K562 (cell line): ENCODE data around the gene SLC34A3. TPM values are rescaled to one million over a fixed set of nuclear protein-coding genes. Genes with fewer than 3 reads are reported as not detected.

Experiments
- ATAC-seq: fragments of 200-7000 bp; cut with Tn5 transposase; 3 replicates; pipeline ENCODE4 v1.9.1; 2020; ENCODE audit warnings: moderate library complexity
- BruUV-seq: library from RNA; stranded (reverse); fragments of 400-500 nt; replicated peaks from 2 replicates; lab custom pipeline; 2021; lab: Mats Ljungman, UMichigan
- CTCF ChIA-PET: fragments of 300-600 bp; formaldehyde crosslinking; extraction: SDS; loops from one replicate; lab custom pipeline; 2021; ENCODE audit warnings: low intra/inter-chr PET ratio; lab: Yijun Ruan, JAX
- POLR2A ChIA-PET: fragments of 300-600, 350-650 bp; sonication (Branson Sonifier 250); formaldehyde crosslinking; extraction: SDS; loops from one replicate; lab custom pipeline; 2021; ENCODE audit warnings: antibody characterized with exemption, inconsistent platforms; lab: Yijun Ruan, JAX
- DNase-seq, 4 experiments: peaks; one replicate each; pipeline versions ENCODE4 v3.0.0 to v3.0.0-alpha.2; 2011 to 2018; ENCODE audit warnings: low spot score in 3 of 4, mixed read lengths in 3 of 4; ENCODE audit errors: extremely low read depth in 1 of 4
- FAIRE-seq: peaks from 2 replicates; lab custom pipeline; 2011; peaks lifted over from hg19 to GRCh38; lab: Jason Lieb, UNC
- H2AFZ ChIP-seq: 2 replicates; pipeline ENCODE4 v1.6.0; 2011; ENCODE audit warnings: low read depth, low read length, control low read depth, inconsistent platforms
- H3K27ac ChIP-seq: fragments of 200-600 bp; 3 replicates; pipeline ENCODE4 v1.8.0; 2011; ENCODE audit warnings: low read depth, mild to moderate bottlenecking, control low read depth, inconsistent platforms, low read length, moderate library complexity, mixed read lengths; ENCODE audit errors: extremely low read depth
- H3K27me3 ChIP-seq, 2 experiments: fragments of 300-600 bp in 1 of 2; 2 replicates in 1 of 2; 3 replicates in 1 of 2; pipeline versions ENCODE4 v1.6.0 to v1.8.0; 2011; ENCODE audit warnings: inconsistent platforms in 2 of 2, low read length in 2 of 2, mild to moderate bottlenecking in 1 of 2, mixed read lengths in 1 of 2, moderate library complexity in 1 of 2; ENCODE audit not compliant: control insufficient read depth in 2 of 2, insufficient read depth in 2 of 2
- H3K36me3 ChIP-seq: fragments of 300-600 bp; 3 replicates; pipeline ENCODE4 v1.8.0; 2011; ENCODE audit warnings: mild to moderate bottlenecking, low read length, inconsistent platforms; ENCODE audit not compliant: control insufficient read depth, insufficient read depth
- H3K4me1 ChIP-seq, 2 experiments: fragments of 200-600 bp in 1 of 2; replicated peaks in 1 of 2; 2 replicates in 1 of 2; 3 replicates in 1 of 2; pipeline versions ENCODE4 v1.5.1 to v1.8.0; 2011; ENCODE audit warnings: inconsistent platforms in 2 of 2, low read length in 2 of 2, mild to moderate bottlenecking in 1 of 2, mixed read lengths in 1 of 2, moderate library complexity in 1 of 2; ENCODE audit not compliant: control insufficient read depth in 2 of 2, insufficient read depth in 2 of 2
- H3K4me2 ChIP-seq: 2 replicates; pipeline ENCODE4 v1.6.1; 2011; ENCODE audit warnings: low read length, control low read depth, inconsistent platforms, mixed read lengths; ENCODE audit not compliant: insufficient read depth
- H3K4me3 ChIP-seq: fragments of 200-600 bp; sonication (generic), shearing (Covaris generic); 2 replicates; pipeline ENCODE4 v1.5.1; 2016; ENCODE audit warnings: control low read depth, inconsistent platforms
- H3K79me2 ChIP-seq: fragments of 200-600 bp; 3 replicates; pipeline ENCODE4 v1.8.0; 2011; ENCODE audit warnings: low read length, inconsistent platforms; ENCODE audit not compliant: control insufficient read depth, insufficient read depth
- H3K9ac ChIP-seq, 2 experiments: 2 replicates each; pipeline versions ENCODE4 v1.6.0 to v1.6.1; 2011; ENCODE audit warnings: low read depth in 2 of 2, low read length in 2 of 2, control low read depth in 1 of 2, inconsistent platforms in 1 of 2, mild to moderate bottlenecking in 1 of 2, mixed read lengths in 1 of 2; ENCODE audit not compliant: insufficient read depth in 1 of 2
- H3K9me1 ChIP-seq: one replicate; pipeline ENCODE4 v1.6.0; 2011; ENCODE audit warnings: inconsistent platforms, mild to moderate bottlenecking, low read length, moderate library complexity; ENCODE audit not compliant: control insufficient read depth, insufficient read depth
- H3K9me3 ChIP-seq: replicated peaks from 2 replicates; pipeline ENCODE4 v1.5.1; 2011; ENCODE audit warnings: low read depth, low read length, inconsistent platforms; ENCODE audit not compliant: control insufficient read depth, insufficient read depth
- H4K20me1 ChIP-seq: replicated peaks from 2 replicates; pipeline ENCODE4 v1.6.1; 2011; ENCODE audit warnings: low read length, inconsistent platforms, mixed read lengths; ENCODE audit not compliant: control insufficient read depth, insufficient read depth
- CREB3 ChIP-seq: fragments of 450-650 bp; conservative IDR thresholded peaks from 2 replicates; pipeline ENCODE4 v1.6.1; 2016; ENCODE audit warnings: missing genetic modification characterization, low read depth, mild to moderate bottlenecking, missing compliant biosample characterization, moderate library complexity
- DIDO1 ChIP-seq: fragments of 450-650 bp; IDR thresholded peaks from 2 replicates; pipeline ENCODE4 v1.6.1; 2016; ENCODE audit warnings: low read depth, missing biosample characterization, missing genetic modification characterization
- DNMT1 ChIP-seq: fragments of 450-650 bp; IDR thresholded peaks from 2 replicates; pipeline ENCODE4 v1.6.1; 2016; ENCODE audit warnings: antibody characterized with exemption, mild to moderate bottlenecking
- HNRNPH1 ChIP-seq: fragments of 200-400 bp; formaldehyde crosslinking; optimal IDR thresholded peaks from 2 replicates; pipeline ENCODE3; 2017; ENCODE audit warnings: low read depth, mild to moderate bottlenecking, low read length, moderate library complexity
- ID3 ChIP-seq, 2 experiments: fragments of 250-450 bp in 1 of 2; fragments of 450-650 bp in 1 of 2; sonication (Bioruptor Pico) in 1 of 2; IDR thresholded peaks; 2 replicates each; pipeline versions ENCODE4 v1.6.1 to v1.8.0; 2016 to 2021; ENCODE audit warnings: mild to moderate bottlenecking in 2 of 2, moderate library complexity in 2 of 2, missing compliant biosample characterization in 1 of 2, missing genetic modification characterization in 1 of 2
- MAZ ChIP-seq, 2 experiments: fragments of 450-650 bp in 1 of 2; sonication (generic) in 1 of 2; formaldehyde crosslinking; IDR thresholded peaks in 1 of 2; conservative IDR thresholded peaks in 1 of 2; 2 replicates each; pipeline versions ENCODE4 v1.4.0 to v1.5.0; 2020; ENCODE audit warnings: mild to moderate bottlenecking in 1 of 2, missing genetic modification reagents in 1 of 2
- RBFOX2 ChIP-seq: fragments of 200-400 bp; formaldehyde crosslinking; IDR thresholded peaks from 2 replicates; pipeline ENCODE4 v1.6.1; 2017; ENCODE audit warnings: low read depth, mild to moderate bottlenecking, low read length, moderate library complexity
- SAFB2 ChIP-seq: fragments of 200-400 bp; formaldehyde crosslinking; IDR thresholded peaks from 2 replicates; pipeline ENCODE4 v1.6.1; 2018; ENCODE audit warnings: borderline replicate concordance, low read length, low read depth, moderate library complexity; ENCODE audit not compliant: severe bottlenecking
- SMAD2 ChIP-seq: fragments of 150-350 bp; IDR thresholded peaks from 2 replicates; pipeline ENCODE4 v1.6.1; 2014; ENCODE audit warnings: low read depth, mild to moderate bottlenecking, low read length
- SREBF1 ChIP-seq: fragments of 150-350 bp; IDR thresholded peaks from 2 replicates; pipeline ENCODE4 v1.6.1; 2014; ENCODE audit warnings: antibody characterized with exemption, low read depth, low read length, borderline replicate concordance
- TEAD1 ChIP-seq, 2 experiments: fragments of 450-650 bp in 1 of 2; sonication (generic) in 1 of 2; formaldehyde crosslinking; IDR thresholded peaks; 2 replicates each; pipeline versions ENCODE4 v1.4.0 to v1.8.0; 2020 to 2022; ENCODE audit warnings: mild to moderate bottlenecking in 2 of 2, missing genetic modification reagents in 1 of 2
- ZNF239 ChIP-seq: fragments of 250-450 bp; sonication (Bioruptor Pico); IDR thresholded peaks from 2 replicates; pipeline ENCODE4 v1.4.0; 2020; ENCODE audit warnings: mild to moderate bottlenecking
- WGBS: fragments of 100-300 bp; shearing (Covaris generic); methylation state at CpG from one replicate; pipeline ENCODE4 v1.1.6; 2016; ENCODE audit warnings: low coverage, mixed read lengths; ENCODE audit not compliant: insufficient coverage; ENCODE audit errors: missing lambda C conversion rate; 5-methylcytosine and 5-hydroxymethylcytosine counted together
- in situ Hi-C: fragments of 300-500 bp; cut with MboI; formaldehyde crosslinking; loops from 4 replicates; pipeline ENCODE4 v1.15.0; 2018; ENCODE audit warnings: inconsistent platforms, mixed read lengths
- intact Hi-C: fragments of 100-400 bp; cut with micrococcal nuclease; formaldehyde crosslinking; loops from 2 replicates; pipeline ENCODE4 v1.14.2; 2022
- polyA plus RNA-seq, 8 experiments: library from polyadenylated mRNA; depleted of rRNA in 4 of 8; stranded (reverse) in 5 of 8; unstranded in 3 of 8; fragments of >200 nt; fragmentation: Nextera tagmentation in 2 of 8; fragmentation: Illumina TruSeq in 1 of 8; extraction: Ambion mirVana in 2 of 8; extraction: Trizol in 1 of 8; gene quantifications; 2 replicates each; pipeline versions ENCODE4 v1.2.1 to v1.2.3, GENCODE V29; 2011 to 2014; ENCODE audit warnings: inconsistent platforms in 1 of 8, missing spikeins in 1 of 8
- total RNA-seq, 7 experiments: library from RNA; depleted of rRNA in 6 of 7; stranded (reverse); fragments of >200 nt in 6 of 7; fragmentation: Illumina TruSeq in 2 of 7; extraction: Trizol in 2 of 7; gene quantifications; 2 replicates each; pipeline versions ENCODE4 v1.2.1 to v1.2.3, GENCODE V29; 2011 to 2021; ENCODE audit warnings: low replicate concordance in 1 of 7

The SLC34A3 gene
- total and polyA plus RNA-seq, 9 of the 15 experiments (the other 6 are each of a cell fraction or from before 2014, with no cell fraction given): not detected

- Histone ChIP-seq H4K20me1 (peaks cover 8% of the 10 kb centered on the region), H3K79me2 (peaks cover 43% of the 10 kb centered on the region), H3K9me3 (no peaks in the 10 kb centered on the region), H3K4me2 (peak overlapping the region; percentile 98), H3K27me3 (no peaks in the 10 kb centered on the region), H2AFZ (no peak overlapping the region), H3K4me3 (peak overlapping the region; percentile 98; the same call in 1 of the 2 replicates), H3K36me3 (peaks cover 72% of the 10 kb centered on the region; the same call in 2 of the 3 replicates), H3K9me1 (no peaks in the 10 kb centered on the region), H3K4me1 (peaks cover 20 to 83% of the 10 kb centered on the region in 2 experiments), H3K9ac (peak overlapping the region in 1 of 2 experiments; percentile 96; a peak in 2 of 4 replicates), H3K27ac (no peak overlapping the region)
- ATAC-seq (no peak), FAIRE-seq (no peak), DNase-seq (peak in 2 of 4 experiments; percentile 38 to 54)
- 27% methylated on average over 4 of the region's 6 CpGs for WGBS
- intact Hi-C loops (no loop called here), in situ Hi-C loops (loop anchor here (5.0 kb wide), 1 partner anchor 41 kb away; the partner anchor contains the start of genes CYSRT1 and RNF224)
- ChIA-PET CTCF (no interaction called here), POLR2A (interaction anchor here (0.7 to 6.7 kb wide), 2 partner anchors 16 to 20 kb away, joined by 3 to 56 read pairs; partner anchors contain the start of genes NDOR1, TMEM203 and TPRN)
- BruUV-seq: no TSS peak
- TF ChIP-seq CREB3 (tag) (no peak), RBFOX2 (0 out of 2 replicates have a peak, but pooled peaks have one; percentile 5)
Measured at GRCh38 chr9:137186385-137186784, 44.3 kb upstream of the SLC34A3 start.

- Histone ChIP-seq H3K27ac (no peak overlapping the region; the same call in 2 of the 3 replicates), H2AFZ (no peak overlapping the region), H3K27me3 (no peaks in the 10 kb centered on the region), H4K20me1 (peaks cover 8% of the 10 kb centered on the region), H3K4me1 (peaks cover 20 to 90% of the 10 kb centered on the region in 2 experiments), H3K4me2 (peak overlapping the region; percentile 98), H3K9ac (peak overlapping the region; percentile 93 to 96), H3K9me1 (no peaks in the 10 kb centered on the region), H3K36me3 (peaks cover 75% of the 10 kb centered on the region; the same call in 2 of the 3 replicates), H3K4me3 (peak overlapping the region; percentile 98), H3K79me2 (peaks cover 43% of the 10 kb centered on the region), H3K9me3 (no peaks in the 10 kb centered on the region)
- BruUV-seq: no TSS peak
- in situ Hi-C loops: loop anchor here (5.0 kb wide), 1 partner anchor 40 kb away; the partner anchor contains the start of genes CYSRT1 and RNF224
- 38% methylated on average over 15 of the region's 15 CpGs for WGBS
- POLR2A ChIA-PET: interaction anchor here (0.6 to 6.7 kb wide), 7 partner anchors 8 to 89 kb away, joined by 3 to 56 read pairs (median 3); partner anchors contain the start of genes NDOR1, TMEM203, TPRN and TUBB4B
- intact Hi-C loops: no loop called here
- DNase-seq (no peak), FAIRE-seq (no peak), ATAC-seq (no peak)
- CTCF ChIA-PET: interaction anchor here (1.2 to 2.5 kb wide), 2 partner anchors 40 to 49 kb away, joined by 4 to 19 read pairs; partner anchors contain the start of gene RNF224
- TF ChIP-seq HNRNPH1: no peak
- no peak for TF ChIP-seq DNMT1
- no peak for TF ChIP-seq MAZ (CRISPR knock-in tag; conservative IDR thresholded peaks at IDR 0.05 in 1 of 2, IDR thresholded peaks at IDR 0.05 in 1 of 2)
- no peak for TF ChIP-seq SAFB2
- no peak for TF ChIP-seq ZNF239 (CRISPR knock-in tag)
- TF ChIP-seq SMAD2: no peak
- no peak for TF ChIP-seq ID3 (CRISPR knock-in tag; IDR thresholded peaks at IDR 0.05)
- no peak for TF ChIP-seq ID3 (tag; IDR thresholded peaks at IDR 0.05)
- TF ChIP-seq DIDO1 (tag): no peak
- TF ChIP-seq SREBF1: no peak
- no peak for TF ChIP-seq TEAD1 (CRISPR knock-in tag; IDR thresholded peaks at IDR 0.05)
Measured at GRCh38 chr9:137187386-137187785, 43.3 kb upstream of the SLC34A3 start.
